AG08395 (cell line): Measurements from ENCODE around the gene PLA2G10.
"Not testable (repeated sequence)": the region's sequence is repeated elsewhere in the genome, so short reads cannot be mapped to it uniquely, and the experiment has no call there.

Source experiments
- DNase-seq: peaks from one replicate; pipeline ENCODE4 v3.0.0; 2012; ENCODE audit warnings: mixed read lengths, low spot score

Gene PLA2G10, protein sequence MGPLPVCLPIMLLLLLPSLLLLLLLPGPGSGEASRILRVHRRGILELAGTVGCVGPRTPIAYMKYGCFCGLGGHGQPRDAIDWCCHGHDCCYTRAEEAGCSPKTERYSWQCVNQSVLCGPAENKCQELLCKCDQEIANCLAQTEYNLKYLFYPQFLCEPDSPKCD

GRCh38 chr16:14694129-14694528 is at the start of gene PLA2G10:
Gene PLA2G10, minus strand, starts transcription at chr16:14694308. Its CDS starts 79 bp downstream, at chr16:14694229.
- DNase-seq = not testable (repeated sequence)

- not testable (repeated sequence) for DNase-seq
Measured at GRCh38 chr16:14742273-14743128, 48.4 kb upstream of the PLA2G10 start, which contains the start of gene NPIPA2. Gene NPIPA2, plus strand, starts transcription at chr16:14742533. Its CDS starts 5,533 bp downstream, at chr16:14748066.

DNA sequence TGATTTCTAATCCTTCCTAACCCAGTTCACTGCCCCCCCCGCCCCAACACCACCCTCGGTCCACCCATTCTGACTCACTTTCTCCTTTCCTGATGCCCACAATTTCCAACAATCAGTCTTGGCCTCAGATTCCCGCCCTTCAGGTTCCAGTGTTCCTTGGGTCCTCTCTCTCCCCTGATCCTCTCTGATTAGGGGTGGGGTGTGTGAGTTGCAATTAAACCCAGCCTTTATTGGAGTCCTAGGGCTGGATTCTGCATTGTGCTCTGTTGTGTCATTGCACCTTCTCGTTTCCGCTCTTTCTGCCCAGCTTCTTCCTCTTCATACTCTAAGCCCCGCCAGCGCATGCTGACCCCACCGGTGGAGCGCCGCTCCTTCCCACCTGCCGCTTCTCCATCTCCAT is 47.7 kb upstream of the PLA2G10 start:
- not testable (repeated sequence) for DNase-seq

DNA sequence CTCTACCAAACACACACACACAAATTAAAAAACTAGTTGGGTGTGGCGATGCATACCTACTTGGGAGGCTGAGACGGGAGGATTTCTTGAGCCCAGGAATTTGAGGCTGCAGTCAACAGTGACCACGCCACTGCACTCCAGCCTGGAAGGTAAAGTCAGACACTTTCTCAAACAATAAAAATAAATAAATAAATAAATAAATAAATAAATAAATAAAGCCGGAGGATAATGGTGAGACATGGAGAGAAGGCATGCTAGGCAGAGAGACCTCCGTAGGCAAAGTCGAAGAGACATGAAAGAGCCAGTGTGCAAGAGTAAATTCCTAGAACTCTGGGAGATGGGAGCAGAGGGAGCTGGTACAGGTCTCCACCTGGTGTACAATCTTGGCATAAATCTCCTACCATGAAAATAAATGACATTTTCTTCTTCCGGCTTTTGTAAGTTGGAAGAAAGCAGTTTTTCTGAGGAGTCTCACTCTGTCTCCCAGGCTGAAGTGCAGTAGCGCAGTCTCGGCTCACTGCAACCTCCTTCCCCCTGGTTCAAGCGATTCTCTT is 46.8 kb upstream of the PLA2G10 start:
- DNase-seq = not testable (repeated sequence)

- DNase-seq = not testable (repeated sequence)
Measured at GRCh38 chr16:14733233-14733632, 39.1 kb upstream of the PLA2G10 start.

DNA sequence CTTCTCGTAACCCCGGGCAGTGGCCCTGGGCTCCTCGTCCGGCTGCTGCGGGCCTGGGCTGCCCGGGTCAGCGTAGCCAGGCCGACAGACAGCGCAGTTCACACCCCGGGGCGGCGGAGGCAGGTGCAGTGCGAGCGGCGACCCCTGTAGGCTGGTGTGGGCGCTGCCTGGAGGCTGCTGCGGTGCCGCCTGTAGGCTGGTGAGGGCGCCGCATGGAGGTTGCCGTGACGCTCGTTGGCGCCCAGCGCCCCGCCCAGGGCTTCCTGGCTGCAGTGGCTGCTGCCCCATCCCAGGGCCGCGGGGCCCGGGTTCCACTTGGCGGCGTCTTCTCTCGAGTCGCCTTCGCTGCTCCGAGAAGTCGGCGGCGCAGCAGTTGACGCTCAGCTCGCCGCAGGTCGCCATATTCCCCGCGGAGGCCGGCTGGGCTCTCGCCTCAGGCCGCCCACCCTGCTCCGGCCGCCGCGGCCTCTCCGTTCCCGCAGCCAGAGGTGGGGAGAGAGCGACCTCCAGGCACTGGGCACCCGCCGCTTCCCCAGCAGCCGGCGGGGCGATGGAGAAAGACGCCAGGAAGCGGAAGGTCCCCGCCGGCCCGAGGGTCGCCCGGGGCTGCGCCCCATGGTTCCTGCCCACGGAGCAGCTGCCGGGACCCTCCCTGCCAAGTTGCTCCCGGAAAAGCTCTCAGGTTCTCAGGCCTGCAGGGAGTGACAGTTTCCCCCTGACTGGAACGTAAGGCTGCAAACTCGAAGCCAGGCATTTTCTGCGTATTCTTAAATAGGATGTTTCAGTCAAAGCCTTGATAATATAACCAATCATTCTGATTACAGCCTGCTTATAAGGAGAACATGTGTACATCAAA is 9.3 kb upstream of the PLA2G10 start, which contains the start of gene NPIPA3:
Gene NPIPA3, plus strand, starts transcription at position 256 of the 856 bp plus-strand sequence. CDS start 5,533 bp downstream, outside the sequence.
- not testable (repeated sequence) for DNase-seq

DNA sequence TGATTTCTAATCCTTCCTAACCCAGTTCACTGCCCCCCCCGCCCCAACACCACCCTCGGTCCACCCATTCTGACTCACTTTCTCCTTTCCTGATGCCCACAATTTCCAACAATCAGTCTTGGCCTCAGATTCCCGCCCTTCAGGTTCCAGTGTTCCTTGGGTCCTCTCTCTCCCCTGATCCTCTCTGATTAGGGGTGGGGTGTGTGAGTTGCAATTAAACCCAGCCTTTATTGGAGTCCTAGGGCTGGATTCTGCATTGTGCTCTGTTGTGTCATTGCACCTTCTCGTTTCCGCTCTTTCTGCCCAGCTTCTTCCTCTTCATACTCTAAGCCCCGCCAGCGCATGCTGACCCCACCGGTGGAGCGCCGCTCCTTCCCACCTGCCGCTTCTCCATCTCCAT is 8.6 kb upstream of the PLA2G10 start:
- DNase-seq = not testable (repeated sequence)

DNA sequence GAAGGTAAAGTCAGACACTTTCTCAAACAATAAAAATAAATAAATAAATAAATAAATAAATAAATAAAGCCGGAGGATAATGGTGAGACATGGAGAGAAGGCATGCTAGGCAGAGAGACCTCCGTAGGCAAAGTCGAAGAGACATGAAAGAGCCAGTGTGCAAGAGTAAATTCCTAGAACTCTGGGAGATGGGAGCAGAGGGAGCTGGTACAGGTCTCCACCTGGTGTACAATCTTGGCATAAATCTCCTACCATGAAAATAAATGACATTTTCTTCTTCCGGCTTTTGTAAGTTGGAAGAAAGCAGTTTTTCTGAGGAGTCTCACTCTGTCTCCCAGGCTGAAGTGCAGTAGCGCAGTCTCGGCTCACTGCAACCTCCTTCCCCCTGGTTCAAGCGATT is 7.8 kb upstream of the PLA2G10 start:
- not testable (repeated sequence) for DNase-seq

DNA sequence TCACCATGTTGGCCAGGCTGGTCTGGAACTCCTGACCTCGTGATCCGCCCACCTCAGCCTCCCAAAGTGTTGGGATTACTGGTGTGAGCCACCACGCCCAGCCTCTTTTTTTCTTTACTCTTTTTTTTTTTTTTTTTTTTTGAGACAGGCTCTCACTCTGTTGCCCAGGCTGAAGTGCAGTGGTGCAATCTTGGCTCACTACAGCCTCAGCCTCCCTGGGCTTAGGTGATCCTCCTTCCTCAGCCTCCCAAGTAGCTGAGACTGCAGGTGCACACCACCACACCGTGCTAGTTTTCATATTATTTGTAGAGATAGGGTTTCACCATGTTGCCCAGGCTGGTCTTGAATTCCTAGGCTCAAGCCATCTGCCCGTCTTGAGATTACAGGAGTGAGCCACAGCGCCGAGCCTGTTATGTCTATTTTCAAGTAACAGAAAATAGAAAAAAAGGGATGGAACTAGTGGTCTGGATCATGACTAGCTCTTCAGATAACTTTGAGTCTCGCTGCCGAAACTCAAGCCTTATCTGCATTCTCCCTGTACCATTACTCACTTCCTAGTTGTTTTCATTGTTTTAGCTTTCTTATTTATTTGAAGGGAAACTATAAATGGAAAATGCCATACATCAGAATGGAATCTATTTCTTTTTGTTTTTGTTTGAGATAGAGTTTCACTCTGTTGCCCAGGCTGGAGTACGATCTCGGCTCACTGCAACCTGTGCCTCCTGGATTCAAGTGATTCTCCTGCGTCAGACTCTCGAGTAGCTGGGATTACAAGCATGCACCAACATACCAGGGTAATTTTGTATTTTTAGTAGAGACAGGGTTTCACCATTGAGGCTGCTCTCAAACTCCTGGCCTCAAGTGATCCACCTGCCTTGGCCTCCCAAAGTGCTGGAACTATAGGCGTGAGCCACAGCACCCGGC is 8.0 kb downstream of the PLA2G10 start:
- not testable (repeated sequence) for DNase-seq

GRCh38 chr16:14682121-14682520 is 12.0 kb downstream of the PLA2G10 start:
- DNase-seq = no peak

GRCh38 chr16:14681115-14681514 is 13.0 kb downstream of the PLA2G10 start:
- no peak for DNase-seq

GRCh38 chr16:14680396-14680795 is 13.7 kb downstream of the PLA2G10 start:
- DNase-seq = not testable (repeated sequence)

- DNase-seq = no peak
Measured at GRCh38 chr16:14678748-14679497, 15.2 kb downstream of the PLA2G10 start.

DNA sequence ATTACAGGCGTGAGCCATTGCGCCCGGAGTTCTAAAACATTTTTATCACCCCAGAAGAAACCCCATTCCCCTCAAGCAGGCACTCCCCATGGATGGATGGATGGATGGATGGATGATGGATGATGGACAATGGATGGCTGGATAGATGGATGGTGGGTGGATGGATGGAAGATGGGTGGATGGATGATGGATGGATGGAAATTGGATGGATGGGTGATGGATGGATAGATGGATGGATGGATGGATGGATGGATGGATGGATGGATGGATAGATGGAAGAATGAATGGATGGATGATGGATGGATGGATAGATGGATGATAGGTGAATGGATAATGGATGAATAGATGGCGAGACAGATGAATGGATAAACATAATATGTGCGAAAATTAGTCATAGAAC is 16.5 kb downstream of the PLA2G10 start:
- DNase-seq = no peak

- DNase-seq = no peak
Measured at GRCh38 chr16:14676633-14677032, 17.5 kb downstream of the PLA2G10 start.

DNA sequence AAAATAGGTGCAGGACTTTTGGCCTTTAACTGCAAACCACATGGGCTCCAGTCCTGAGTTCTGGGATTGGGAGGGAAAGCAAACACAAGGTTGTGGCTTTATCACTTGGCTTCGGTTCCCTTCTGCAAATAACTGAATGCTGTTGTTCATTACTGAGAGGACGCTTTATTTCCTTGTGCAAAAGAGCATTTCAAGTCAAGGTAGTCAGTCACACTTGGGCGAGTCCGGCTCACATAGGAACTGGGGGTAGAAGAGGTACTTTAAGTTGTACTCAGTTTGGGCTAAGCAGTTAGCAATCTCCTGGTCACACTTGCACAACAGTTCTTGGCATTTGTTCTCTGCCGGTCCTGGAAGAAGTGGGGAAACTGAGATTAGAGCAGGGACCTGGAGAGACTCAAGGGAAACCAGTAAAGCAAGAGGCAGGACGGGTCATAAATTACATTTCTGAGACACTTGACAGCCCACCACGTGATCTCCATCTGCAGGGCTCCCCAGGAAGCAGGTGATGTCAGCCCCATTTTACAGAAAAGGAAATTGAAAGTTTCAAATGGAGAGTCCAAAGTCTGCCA is 21.6 kb downstream of the PLA2G10 start:
- no peak for DNase-seq

DNA sequence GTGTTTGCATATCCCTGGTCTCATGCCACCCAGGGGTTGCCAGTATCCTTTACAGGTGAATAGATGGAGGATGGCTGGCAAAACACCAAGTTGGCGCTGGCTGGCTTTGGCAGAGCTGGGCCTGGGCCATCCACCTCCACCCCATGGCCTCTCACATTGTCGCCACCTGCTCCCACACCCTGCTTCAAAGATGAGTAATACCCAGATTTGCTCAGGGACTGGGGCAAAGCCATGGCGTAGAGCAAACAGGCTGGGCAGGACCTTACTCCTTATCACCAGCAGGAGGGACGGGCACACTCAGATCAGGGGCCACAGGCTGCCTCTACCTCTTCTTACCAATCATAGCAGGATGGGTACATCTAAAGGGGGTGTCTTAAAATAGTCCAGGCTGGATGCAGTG is 24.3 kb downstream of the PLA2G10 start:
- DNase-seq = no peak

DNA sequence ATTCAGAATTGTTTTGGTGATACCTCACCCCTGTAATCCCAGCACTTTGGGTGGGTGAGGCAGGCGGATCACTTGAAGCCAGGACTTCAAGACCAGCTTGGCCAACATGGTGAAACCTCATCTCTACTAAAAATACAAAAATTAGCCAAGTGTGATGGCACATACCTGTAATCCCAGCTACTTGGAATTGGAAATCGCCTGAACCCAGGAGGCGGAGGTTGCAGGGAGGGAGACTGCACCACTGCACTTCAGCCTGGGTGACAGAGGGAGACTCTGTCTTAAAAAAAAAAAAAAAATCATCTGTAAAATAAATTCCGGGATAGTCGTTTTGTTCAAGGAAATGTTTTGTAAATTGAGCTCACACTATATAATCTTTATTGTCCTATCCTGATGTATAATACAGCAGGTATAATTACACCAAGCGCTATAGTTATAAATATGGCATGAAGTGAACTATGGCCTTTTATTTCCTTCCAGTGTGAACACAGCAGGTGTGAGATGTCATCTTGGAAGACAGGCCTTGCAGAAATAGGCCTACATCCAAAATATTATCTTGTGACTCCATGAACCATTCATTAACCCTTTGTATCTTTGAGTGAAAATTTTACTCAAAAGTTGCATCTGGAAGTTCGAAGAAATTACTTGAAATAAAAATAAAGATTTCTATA is 25.4 kb downstream of the PLA2G10 start:
- no peak for DNase-seq
